Activated CD4-positive, alpha-beta memory T cell treated with anti-CD3 and anti-CD28 coated beads, Interleukin-2, amount 10 ng/mL, durations not matched to agents 7 days and 5 days (primary cell): ENCODE results near the gene PDGFD. TPM values are rescaled to one million over a fixed set of nuclear protein-coding genes. Genes with fewer than 3 reads are reported as not detected.

Experiments
- CTCF ChIA-PET: fragments of 350-600 bp; sonication (Branson Sonifier 250); formaldehyde crosslinking; loops from one replicate; lab custom pipeline; 2021; ENCODE audit warnings: antibody characterized with exemption, inconsistent platforms; lab: Charles Lee
- POLR2A ChIA-PET: fragments of 350-600 bp; sonication (Branson Sonifier 250); formaldehyde crosslinking; loops from one replicate; lab custom pipeline; 2021; ENCODE audit warnings: antibody characterized with exemption; lab: Charles Lee
- DNase-seq: peaks from one replicate; pipeline ENCODE4 v3.0.0-alpha.2; 2020
- H3K27ac Mint-ChIP-seq: one replicate; pipeline ENCODE4 v1.8.0; 2021; ENCODE audit warnings: mild to moderate bottlenecking, mixed read lengths
- H3K27me3 Mint-ChIP-seq: one replicate; pipeline ENCODE4 v1.8.0; 2021; ENCODE audit warnings: mixed read lengths
- H3K36me3 Mint-ChIP-seq: one replicate; pipeline ENCODE4 v1.8.0; 2021; ENCODE audit warnings: low read depth, mixed read lengths
- H3K4me1 Mint-ChIP-seq: one replicate; pipeline ENCODE4 v1.8.0; 2021; ENCODE audit warnings: mixed read lengths
- H3K4me3 Mint-ChIP-seq: one replicate; pipeline ENCODE4 v1.8.0; 2021; ENCODE audit warnings: mild to moderate bottlenecking, mixed read lengths
- H3K9me3 Mint-ChIP-seq: one replicate; pipeline ENCODE4 v1.8.0; 2021; ENCODE audit warnings: mixed read lengths
- total RNA-seq, 2 experiments: library from RNA; stranded (reverse); gene quantifications; one replicate each; pipeline ENCODE4 v1.2.3, GENCODE V29; 2021

Gene PDGFD
- not detected for total RNA-seq

- no peaks in the 10 kb centered on the region for H3K36me3 Mint-ChIP-seq
- DNase-seq: peak; percentile 16
- POLR2A ChIA-PET: no interaction called here
- H3K4me3 Mint-ChIP-seq: peak within 1 kb of the TSS; percentile 51
- CTCF ChIA-PET: interaction anchor here (1.0 kb wide), 1 partner anchor 481 kb away, joined by 4 read pairs; no protein-coding TSS in a partner anchor
- peaks cover 4% of the 10 kb centered on the region for H3K4me1 Mint-ChIP-seq
- H3K27me3 Mint-ChIP-seq: peaks cover 31% of the 10 kb centered on the region
- H3K9me3 Mint-ChIP-seq: no peaks in the 10 kb centered on the region
- no peak within 1 kb of the TSS for H3K27ac Mint-ChIP-seq
Measured at GRCh38 chr11:104164028-104164520, at the start of gene PDGFD. PDGFD (minus strand) TSS chr11:104164147.

GRCh38 chr11:104206936-104207335, 43.0 kb upstream of the PDGFD start:
- Mint-ChIP-seq H3K27ac (no peak overlapping the region), H3K27me3 (no peaks in the 10 kb centered on the region), H3K9me3 (peaks cover 3% of the 10 kb centered on the region), H3K36me3 (no peaks in the 10 kb centered on the region), H3K4me3 (no peak overlapping the region), H3K4me1 (no peaks in the 10 kb centered on the region)
- CTCF ChIA-PET: no interaction called here
- POLR2A ChIA-PET: no interaction called here
- no peak for DNase-seq

- ChIA-PET CTCF (no interaction called here), POLR2A (no interaction called here)
- no peaks in the 10 kb centered on the region for H3K9me3 Mint-ChIP-seq
- no peaks in the 10 kb centered on the region for H3K4me1 Mint-ChIP-seq
- no peak overlapping the region for H3K27ac Mint-ChIP-seq
- DNase-seq: no peak
- no peak overlapping the region for H3K4me3 Mint-ChIP-seq
- no peaks in the 10 kb centered on the region for H3K27me3 Mint-ChIP-seq
- no peaks in the 10 kb centered on the region for H3K36me3 Mint-ChIP-seq
Measured at GRCh38 chr11:104205838-104206237, 41.9 kb upstream of the PDGFD start.

GRCh38 chr11:104200688-104201087, 36.7 kb upstream of the PDGFD start:
- no peak overlapping the region for H3K4me3 Mint-ChIP-seq
- ChIA-PET POLR2A (no interaction called here), CTCF (no interaction called here)
- H3K27ac Mint-ChIP-seq: no peak overlapping the region
- no peaks in the 10 kb centered on the region for H3K4me1 Mint-ChIP-seq
- no peaks in the 10 kb centered on the region for H3K9me3 Mint-ChIP-seq
- H3K36me3 Mint-ChIP-seq: no peaks in the 10 kb centered on the region
- no peaks in the 10 kb centered on the region for H3K27me3 Mint-ChIP-seq
- no peak for DNase-seq

GRCh38 chr11:104199053-104199452, 35.1 kb upstream of the PDGFD start:
- no peaks in the 10 kb centered on the region for H3K36me3 Mint-ChIP-seq

GRCh38 chr11:104198576-104198975, 34.6 kb upstream of the PDGFD start:
- no peaks in the 10 kb centered on the region for H3K27me3 Mint-ChIP-seq
- H3K4me3 Mint-ChIP-seq: no peak overlapping the region
- no peaks in the 10 kb centered on the region for H3K9me3 Mint-ChIP-seq
- no peak overlapping the region for H3K27ac Mint-ChIP-seq
- no peak for DNase-seq
- H3K36me3 Mint-ChIP-seq: no peaks in the 10 kb centered on the region
- POLR2A ChIA-PET: no interaction called here
- no peaks in the 10 kb centered on the region for H3K4me1 Mint-ChIP-seq
- CTCF ChIA-PET: no interaction called here

More at GRCh38 chr11:104199053-104199452, 35.1 kb upstream of the PDGFD start:
- CTCF ChIA-PET: no interaction called here
- Mint-ChIP-seq H3K4me3 (no peak overlapping the region), H3K27me3 (no peaks in the 10 kb centered on the region), H3K4me1 (no peaks in the 10 kb centered on the region), H3K9me3 (no peaks in the 10 kb centered on the region), H3K27ac (no peak overlapping the region)
- no peak for DNase-seq
- POLR2A ChIA-PET: no interaction called here

- ChIA-PET CTCF (no interaction called here), POLR2A (no interaction called here)
- no peak for DNase-seq
- Mint-ChIP-seq H3K36me3 (no peaks in the 10 kb centered on the region), H3K27ac (no peak overlapping the region), H3K4me3 (no peak overlapping the region), H3K9me3 (no peaks in the 10 kb centered on the region), H3K4me1 (no peaks in the 10 kb centered on the region), H3K27me3 (no peaks in the 10 kb centered on the region)
Measured at GRCh38 chr11:104191124-104191523, 27.2 kb upstream of the PDGFD start.

GRCh38 chr11:104183593-104183992, 19.6 kb upstream of the PDGFD start:
- Mint-ChIP-seq H3K36me3 (no peaks in the 10 kb centered on the region), H3K4me3 (no peak overlapping the region), H3K27me3 (no peaks in the 10 kb centered on the region), H3K27ac (no peak overlapping the region), H3K4me1 (no peaks in the 10 kb centered on the region), H3K9me3 (no peaks in the 10 kb centered on the region)
- DNase-seq: no peak
- ChIA-PET POLR2A (no interaction called here), CTCF (no interaction called here)

GRCh38 chr11:104175769-104176168, 11.8 kb upstream of the PDGFD start:
- ChIA-PET POLR2A (no interaction called here), CTCF (no interaction called here)
- H3K36me3 Mint-ChIP-seq: no peaks in the 10 kb centered on the region
- no peak for DNase-seq
- no peaks in the 10 kb centered on the region for H3K9me3 Mint-ChIP-seq
- no peaks in the 10 kb centered on the region for H3K4me1 Mint-ChIP-seq
- H3K4me3 Mint-ChIP-seq: no peak overlapping the region
- H3K27ac Mint-ChIP-seq: no peak overlapping the region
- H3K27me3 Mint-ChIP-seq: no peaks in the 10 kb centered on the region

- no peak overlapping the region for H3K4me3 Mint-ChIP-seq
- no peaks in the 10 kb centered on the region for H3K4me1 Mint-ChIP-seq
- ChIA-PET CTCF (no interaction called here), POLR2A (no interaction called here)
- H3K36me3 Mint-ChIP-seq: no peaks in the 10 kb centered on the region
- no peaks in the 10 kb centered on the region for H3K9me3 Mint-ChIP-seq
- no peak overlapping the region for H3K27ac Mint-ChIP-seq
- peaks cover 13% of the 10 kb centered on the region for H3K27me3 Mint-ChIP-seq
- DNase-seq: no peak
Measured at GRCh38 chr11:104169091-104169490, 5.1 kb upstream of the PDGFD start.

GRCh38 chr11:104165014-104165413, 1.1 kb upstream of the PDGFD start:
- H3K27ac Mint-ChIP-seq: no peak overlapping the region
- ChIA-PET POLR2A (no interaction called here), CTCF (no interaction called here)
- peaks cover 31% of the 10 kb centered on the region for H3K27me3 Mint-ChIP-seq
- H3K4me1 Mint-ChIP-seq: peaks cover 4% of the 10 kb centered on the region
- no peak for DNase-seq
- H3K36me3 Mint-ChIP-seq: no peaks in the 10 kb centered on the region
- no peak overlapping the region for H3K4me3 Mint-ChIP-seq
- H3K9me3 Mint-ChIP-seq: no peaks in the 10 kb centered on the region

- DNase-seq: no peak
- CTCF ChIA-PET: interaction anchor here (1.0 kb wide), 1 partner anchor 481 kb away, joined by 4 read pairs; no protein-coding TSS in a partner anchor
- Mint-ChIP-seq H3K27me3 (peaks cover 31% of the 10 kb centered on the region), H3K4me3 (peak overlapping the region; percentile 51), H3K36me3 (no peaks in the 10 kb centered on the region), H3K9me3 (no peaks in the 10 kb centered on the region), H3K27ac (no peak overlapping the region), H3K4me1 (peaks cover 4% of the 10 kb centered on the region)
- POLR2A ChIA-PET: no interaction called here
Measured at GRCh38 chr11:104163100-104164027, 583 bp downstream of the PDGFD start.

GRCh38 chr11:104161751-104162450, 2.0 kb downstream of the PDGFD start:
- H3K4me3 Mint-ChIP-seq: no peak overlapping the region
- H3K9me3 Mint-ChIP-seq: no peaks in the 10 kb centered on the region
- ChIA-PET CTCF (no interaction called here), POLR2A (no interaction called here)
- H3K27me3 Mint-ChIP-seq: peaks cover 31% of the 10 kb centered on the region
- H3K36me3 Mint-ChIP-seq: no peaks in the 10 kb centered on the region
- H3K4me1 Mint-ChIP-seq: peaks cover 4% of the 10 kb centered on the region
- no peak overlapping the region for H3K27ac Mint-ChIP-seq
- no peak for DNase-seq
